Measurements from ENCODE around the gene ALPL. TPM values are rescaled to one million over a fixed set of nuclear protein-coding genes. Genes with fewer than 3 reads are reported as not detected.

The ALPL gene
- total RNA-seq, 1 experiment from 2014 or later = 4.8 TPM

DNA sequence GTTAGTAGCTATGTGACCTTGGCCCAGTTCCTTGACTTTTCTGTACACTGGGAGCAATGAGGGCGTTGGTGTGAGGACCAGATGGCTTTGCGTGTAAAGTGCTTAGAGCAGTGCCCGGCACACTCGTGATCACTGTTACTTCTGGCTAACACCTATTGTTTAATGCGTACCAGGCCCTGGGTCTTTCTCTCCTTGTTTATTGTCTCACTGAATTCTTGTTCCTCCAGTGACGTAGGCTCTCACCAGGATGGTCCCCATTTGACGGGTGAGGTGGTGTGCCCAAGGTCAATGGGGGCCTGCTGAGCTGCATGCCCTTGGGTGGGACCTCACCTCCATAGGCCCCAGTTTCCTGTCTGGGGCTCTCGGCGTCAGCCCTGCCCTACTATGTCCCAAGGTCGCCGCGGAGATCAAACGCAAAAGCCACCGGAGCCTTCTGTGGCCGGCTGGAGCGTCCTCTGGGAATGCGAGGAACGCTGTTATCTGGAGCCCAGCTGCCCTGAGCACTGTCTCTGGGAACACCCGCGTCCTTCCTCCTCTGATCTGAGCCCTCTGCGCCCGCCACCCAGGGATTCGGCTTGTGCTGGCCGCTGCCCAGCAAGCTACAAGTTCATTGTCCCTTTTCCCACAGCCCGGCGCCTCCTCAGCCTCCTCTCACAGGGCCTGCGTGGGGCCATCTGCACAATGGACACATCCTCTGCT is 28.9 kb downstream of the ALPL start:
- intact Hi-C loops (cut with micrococcal nuclease; ENCODE audit: unreplicated experiment) = no loop called here
- CTCF ChIA-PET = no interaction called here

DNA sequence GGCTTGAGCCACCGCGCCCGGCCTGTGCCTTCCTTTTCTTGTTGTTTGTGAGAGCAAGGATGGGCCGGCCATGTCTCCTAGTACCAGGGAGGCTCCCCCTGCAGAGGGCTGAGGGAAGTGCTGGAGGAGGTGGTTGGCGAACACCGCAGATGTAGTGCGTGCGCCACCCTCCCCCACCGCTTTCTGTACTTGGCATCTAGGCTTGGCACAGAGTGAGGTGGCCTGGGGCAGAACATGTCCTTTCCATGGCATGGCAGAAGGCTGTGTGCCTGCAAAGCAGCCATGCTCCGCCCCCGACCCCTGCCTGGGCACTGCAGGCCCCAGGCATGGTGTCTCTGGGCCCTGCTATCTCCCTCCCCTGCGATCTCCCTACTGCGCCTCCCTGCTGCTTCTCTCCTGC is 30.7 kb downstream of the ALPL start:
- Histone ChIP-seq H3K36me3 (ENCODE audit: insufficient read depth, low read length, poor library complexity, severe bottlenecking) (no peaks in the 10 kb centered on the region), H3K4me1 (ENCODE audit: insufficient read depth, low read length, poor library complexity, severe bottlenecking) (no peaks in the 10 kb centered on the region), H3K4me3 (ENCODE audit: low read depth, low read length, poor library complexity, severe bottlenecking) (no peak overlapping the region), H3K27me3 (replicated peaks; ENCODE audit: insufficient read depth, low read depth, low read length, poor library complexity) (no peaks in the 10 kb centered on the region), H3K27ac (ENCODE audit: low read depth, low read length, poor library complexity, severe bottlenecking) (no peak overlapping the region), H3K9me3 (ENCODE audit: low read depth, low read length, poor library complexity, severe bottlenecking) (no peaks in the 10 kb centered on the region)
- POLR2A ChIA-PET (ENCODE audit: low non-redundant PET) = no interaction called here
- BruUV-seq (replicated peaks) = no TSS peak
- CTCF ChIA-PET = no interaction called here
- peak; percentile 47 for DNase-seq (ENCODE audit: low spot score)
- no peak for TF ChIP-seq EZH2 (IDR thresholded peaks at IDR 0.05; ENCODE audit: borderline replicate concordance, low read depth, low read length, poor library complexity, severe bottlenecking)
- TF ChIP-seq, protein P1, sequence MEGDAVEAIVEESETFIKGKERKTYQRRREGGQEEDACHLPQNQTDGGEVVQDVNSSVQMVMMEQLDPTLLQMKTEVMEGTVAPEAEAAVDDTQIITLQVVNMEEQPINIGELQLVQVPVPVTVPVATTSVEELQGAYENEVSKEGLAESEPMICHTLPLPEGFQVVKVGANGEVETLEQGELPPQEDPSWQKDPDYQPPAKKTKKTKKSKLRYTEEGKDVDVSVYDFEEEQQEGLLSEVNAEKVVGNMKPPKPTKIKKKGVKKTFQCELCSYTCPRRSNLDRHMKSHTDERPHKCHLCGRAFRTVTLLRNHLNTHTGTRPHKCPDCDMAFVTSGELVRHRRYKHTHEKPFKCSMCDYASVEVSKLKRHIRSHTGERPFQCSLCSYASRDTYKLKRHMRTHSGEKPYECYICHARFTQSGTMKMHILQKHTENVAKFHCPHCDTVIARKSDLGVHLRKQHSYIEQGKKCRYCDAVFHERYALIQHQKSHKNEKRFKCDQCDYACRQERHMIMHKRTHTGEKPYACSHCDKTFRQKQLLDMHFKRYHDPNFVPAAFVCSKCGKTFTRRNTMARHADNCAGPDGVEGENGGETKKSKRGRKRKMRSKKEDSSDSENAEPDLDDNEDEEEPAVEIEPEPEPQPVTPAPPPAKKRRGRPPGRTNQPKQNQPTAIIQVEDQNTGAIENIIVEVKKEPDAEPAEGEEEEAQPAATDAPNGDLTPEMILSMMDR (conservative IDR thresholded peaks at IDR 0.05; ENCODE audit: low read depth, low read length) = peak; percentile 45; the same call in 1 of the 2 replicates
- intact Hi-C loops (cut with micrococcal nuclease; ENCODE audit: unreplicated experiment) = no loop called here

More for the DNA sequence above, 28.9 kb downstream of the ALPL start:
- Histone ChIP-seq H3K4me3 (ENCODE audit: low read depth, low read length, poor library complexity, severe bottlenecking) (no peak overlapping the region), H3K27me3 (replicated peaks; ENCODE audit: insufficient read depth, low read depth, low read length, poor library complexity) (no peaks in the 10 kb centered on the region), H3K9me3 (ENCODE audit: low read depth, low read length, poor library complexity, severe bottlenecking) (no peaks in the 10 kb centered on the region), H3K36me3 (ENCODE audit: insufficient read depth, low read length, poor library complexity, severe bottlenecking) (no peaks in the 10 kb centered on the region), H3K4me1 (ENCODE audit: insufficient read depth, low read length, poor library complexity, severe bottlenecking) (no peaks in the 10 kb centered on the region), H3K27ac (ENCODE audit: low read depth, low read length, poor library complexity, severe bottlenecking) (no peak overlapping the region)
- BruUV-seq (replicated peaks) = no TSS peak
- POLR2A ChIA-PET (ENCODE audit: low non-redundant PET) = interaction anchor here (0.7 kb wide), 1 partner anchor 276 kb away, joined by 3 read pairs; no protein-coding TSS in a partner anchor
- DNase-seq (ENCODE audit: low spot score) = no peak
- no peak for TF ChIP-seq EZH2 (IDR thresholded peaks at IDR 0.05; ENCODE audit: borderline replicate concordance, low read depth, low read length, poor library complexity, severe bottlenecking)
- TF ChIP-seq, protein P1 (conservative IDR thresholded peaks at IDR 0.05; ENCODE audit: low read depth, low read length) = no peak

DNA sequence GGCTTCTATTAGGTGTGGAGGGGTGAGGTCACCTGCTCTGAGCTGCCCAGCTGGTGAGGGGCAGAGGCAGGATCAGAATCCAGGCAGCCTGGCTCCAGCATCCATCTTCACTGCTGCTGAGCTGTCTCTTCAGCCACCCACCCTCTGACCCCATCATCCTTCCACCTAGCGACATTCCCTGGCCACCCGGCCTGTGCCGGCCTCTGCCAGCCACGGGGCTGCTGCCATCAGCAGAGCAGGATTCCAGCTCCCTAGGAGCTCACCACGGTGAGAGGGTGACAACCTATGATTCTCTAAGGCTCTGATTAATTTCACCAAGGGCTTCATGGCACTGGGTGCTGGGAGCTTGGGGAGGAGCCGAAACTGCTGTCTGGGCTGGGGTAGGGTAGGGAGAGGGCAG is 32.1 kb downstream of the ALPL start:
- no peak for TF ChIP-seq EZH2 (IDR thresholded peaks at IDR 0.05; ENCODE audit: borderline replicate concordance, low read depth, low read length, poor library complexity, severe bottlenecking)
- TF ChIP-seq, protein P1 (conservative IDR thresholded peaks at IDR 0.05; ENCODE audit: low read depth, low read length) = no peak
- CTCF ChIA-PET = no interaction called here
- no peaks in the 10 kb centered on the region for H3K9me3 ChIP-seq (ENCODE audit: low read depth, low read length, poor library complexity, severe bottlenecking)
- intact Hi-C loops (cut with micrococcal nuclease; ENCODE audit: unreplicated experiment) = no loop called here
- no peak overlapping the region for H3K27ac ChIP-seq (ENCODE audit: low read depth, low read length, poor library complexity, severe bottlenecking)
- H3K4me1 ChIP-seq (ENCODE audit: insufficient read depth, low read length, poor library complexity, severe bottlenecking) = no peaks in the 10 kb centered on the region
- no peaks in the 10 kb centered on the region for H3K36me3 ChIP-seq (ENCODE audit: insufficient read depth, low read length, poor library complexity, severe bottlenecking)
- POLR2A ChIA-PET (ENCODE audit: low non-redundant PET) = no interaction called here
- no peak overlapping the region for H3K4me3 ChIP-seq (ENCODE audit: low read depth, low read length, poor library complexity, severe bottlenecking)
- no peak for DNase-seq (ENCODE audit: low spot score)
- BruUV-seq (replicated peaks) = no TSS peak
- no peaks in the 10 kb centered on the region for H3K27me3 ChIP-seq (replicated peaks; ENCODE audit: insufficient read depth, low read depth, low read length, poor library complexity)
